ENCODE data around the gene AKAP7. TPM values are rescaled to one million over a fixed set of nuclear protein-coding genes. Genes with fewer than 3 reads are reported as not detected.

AKAP7 gene
- polyA plus RNA-seq, 3 donors, result 2.4 to 4.9 (median 3.4) TPM

GRCh38 chr6:131101911-131102680, 33.2 kb upstream of the AKAP7 start:
- H4K20me1 ChIP-seq (ENCODE audit: insufficient read depth, low read length), result no peaks in the 10 kb centered on the region
- no peaks in the 10 kb centered on the region for H3K4me1 ChIP-seq (ENCODE audit: control insufficient read depth in 1 of 2, insufficient read depth in 2 of 2, low read length in 2 of 2)
- no peak for DNase-seq
- H3K4me3 Mint-ChIP-seq, result no peak overlapping the region
- no peak overlapping the region for H3K27ac ChIP-seq (ENCODE audit: low read depth in 1 of 2, low read length in 2 of 2)
- no peaks in the 10 kb centered on the region for H3K79me2 ChIP-seq (ENCODE audit: insufficient read depth, low read length)
- H3K4me3 ChIP-seq (replicated peaks in 1 of 3; ENCODE audit: low read depth in 2 of 3, low read length in 3 of 3), result no peak overlapping the region
- TF ChIP-seq CTCF (IDR thresholded peaks at IDR 0.05), result no peak
- no peaks in the 10 kb centered on the region for H3K36me3 ChIP-seq (replicated peaks in 1 of 2; ENCODE audit: control insufficient read depth in 1 of 2, insufficient read depth in 2 of 2, low read length in 2 of 2)
- no peak overlapping the region for H3K9ac ChIP-seq (ENCODE audit: insufficient read depth, low read length, poor library complexity, severe bottlenecking)
- no peaks in the 10 kb centered on the region for H3K4me1 Mint-ChIP-seq
- H3K27me3 ChIP-seq (ENCODE audit: control insufficient read depth in 2 of 2, insufficient read depth in 2 of 2, low read length in 2 of 2), result no peaks in the 10 kb centered on the region
- H3K27ac Mint-ChIP-seq, result no peak overlapping the region
- H3K9me3 Mint-ChIP-seq, result peaks cover 0 to 11% (median 3%) of the 10 kb centered on the region in 7 donors
- no peaks in the 10 kb centered on the region for H3K9me3 ChIP-seq (replicated peaks in 1 of 2; ENCODE audit: control insufficient read depth in 1 of 2, insufficient read depth in 1 of 2, low read length in 2 of 2)
- H3K4me2 ChIP-seq (replicated peaks; ENCODE audit: extremely low read depth, low read length, poor library complexity, severe bottlenecking), result no peak overlapping the region
- H3K36me3 Mint-ChIP-seq, result no peaks in the 10 kb centered on the region
- H2AFZ ChIP-seq (ENCODE audit: insufficient read depth, low read depth, low read length, poor library complexity, severe bottlenecking), result no peak overlapping the region
- intact Hi-C loops (cut with micrococcal nuclease), result no loop called here
- H3K27me3 Mint-ChIP-seq (ENCODE audit: low read depth in 3 of 3), result peaks cover 0 to 2% (median 0%) of the 10 kb centered on the region in 3 donors
- no CpG with 5 or more reads among the region's 5 CpGs for WGBS (ENCODE audit: insufficient coverage)

- H3K27ac Mint-ChIP-seq, result no peak overlapping the region
- no peaks in the 10 kb centered on the region for H3K4me1 Mint-ChIP-seq
- intact Hi-C loops (cut with micrococcal nuclease), result no loop called here
- Histone ChIP-seq H2AFZ (ENCODE audit: insufficient read depth, low read depth, low read length, poor library complexity, severe bottlenecking) (no peak overlapping the region), H4K20me1 (ENCODE audit: insufficient read depth, low read length) (no peaks in the 10 kb centered on the region), H3K4me3 (replicated peaks in 1 of 3; ENCODE audit: low read depth in 2 of 3, low read length in 3 of 3) (no peak overlapping the region), H3K27ac (ENCODE audit: low read depth in 1 of 2, low read length in 2 of 2) (no peak overlapping the region), H3K9ac (ENCODE audit: insufficient read depth, low read length, poor library complexity, severe bottlenecking) (no peak overlapping the region), H3K27me3 (ENCODE audit: control insufficient read depth in 2 of 2, insufficient read depth in 2 of 2, low read length in 2 of 2) (no peaks in the 10 kb centered on the region), H3K4me1 (ENCODE audit: control insufficient read depth in 1 of 2, insufficient read depth in 2 of 2, low read length in 2 of 2) (no peaks in the 10 kb centered on the region), H3K36me3 (replicated peaks in 1 of 2; ENCODE audit: control insufficient read depth in 1 of 2, insufficient read depth in 2 of 2, low read length in 2 of 2) (no peaks in the 10 kb centered on the region), H3K9me3 (replicated peaks in 1 of 2; ENCODE audit: control insufficient read depth in 1 of 2, insufficient read depth in 1 of 2, low read length in 2 of 2) (no peaks in the 10 kb centered on the region), H3K4me2 (replicated peaks; ENCODE audit: extremely low read depth, low read length, poor library complexity, severe bottlenecking) (no peak overlapping the region), H3K79me2 (ENCODE audit: insufficient read depth, low read length) (no peaks in the 10 kb centered on the region)
- TF ChIP-seq CTCF (IDR thresholded peaks at IDR 0.05), result no peak
- H3K4me3 Mint-ChIP-seq, result no peak overlapping the region
- 100% methylated on average over 1 of the region's 4 CpGs for WGBS (ENCODE audit: insufficient coverage)
- no peak for DNase-seq
- peaks cover 0 to 11% (median 3%) of the 10 kb centered on the region in 7 donors for H3K9me3 Mint-ChIP-seq
- H3K36me3 Mint-ChIP-seq, result no peaks in the 10 kb centered on the region
- H3K27me3 Mint-ChIP-seq (ENCODE audit: low read depth in 3 of 3), result no peaks in the 10 kb centered on the region
Observed at GRCh38 chr6:131103296-131103695, 32.0 kb upstream of the AKAP7 start.

Data from CD14-positive monocyte (primary cell).